Right cardiac atrium (tissue), 5 donors: ENCODE results near the gene PLET1. TPM values are rescaled to one million over a fixed set of nuclear protein-coding genes. Genes with fewer than 3 reads are reported as not detected.
A peak's percentile ranks its signal among the peaks of the same experiment; 100 is the strongest.

Experiments
- ATAC-seq, 2 donors: fragments of 200-7000 bp; cut with Tn5 transposase; one replicate each; pipeline versions ENCODE4 v1.8.0 to v1.9.1; 2020; ENCODE audit warnings: moderate library complexity in 2 of 2, mild to moderate bottlenecking in 1 of 2
- DNase-seq, 3 donors: peaks; one replicate each; pipeline ENCODE4 v3.0.0-alpha.2; 2020
- H3K27ac ChIP-seq: one replicate; pipeline ENCODE4 v1.5.1; 2013; ENCODE audit warnings: mild to moderate bottlenecking, low read length, control low read depth, moderate library complexity
- H3K27me3 ChIP-seq: one replicate; pipeline ENCODE4 v1.6.1; 2013; ENCODE audit not compliant: control insufficient read depth, insufficient read depth
- H3K4me1 ChIP-seq: one replicate; pipeline ENCODE4 v1.6.1; 2013; ENCODE audit warnings: low read length; ENCODE audit not compliant: control insufficient read depth, insufficient read depth
- H3K4me3 ChIP-seq: one replicate; pipeline ENCODE4 v1.5.1; 2013; ENCODE audit warnings: low read length, control low read depth
- H3K9me3 ChIP-seq: one replicate; pipeline ENCODE4 v1.6.1; 2013; ENCODE audit warnings: low read length; ENCODE audit not compliant: control insufficient read depth
- WGBS: extraction: QIAGEN DNeasy Blood & Tissue Kit; methylation state at CpG from one replicate; pipeline ENCODE4 v1.1.7; 2013; 5-methylcytosine and 5-hydroxymethylcytosine counted together
- intact Hi-C, 4 donors: fragments of 100-400 bp; cut with DNase I; formaldehyde crosslinking; loops; one replicate each; pipeline versions ENCODE4 v1.11.0 to v1.14.0; 2022 to 2023
- polyA plus RNA-seq: library from polyadenylated mRNA; stranded (reverse); fragments of 200-250 nt; gene quantifications from one replicate; pipeline ENCODE4 v1.2.3, GENCODE V29; 2013
- total RNA-seq, 4 donors: library from RNA; stranded (reverse); fragmentation: NEBNext Ultra II Directional; extraction: Animal tissue kit (Norgen Biotek cat#: 25700); gene quantifications; one replicate each; pipeline ENCODE4 v1.2.1, GENCODE V29; 2021
- donor health status: healthy with polysubstance abuse.
- donor health status: DM: no; HTN: yes; CAD: no.
- donor health status: DM: no; HTN: no; CAD: no.
- donor health status: DM: no; HTN: yes; CAD: no; lungs with severe emphysema.
- donor health status: DM: yes; HTN: yes; CAD: no.

Gene PLET1
- total and polyA plus RNA-seq, 5 donors, result not detected

GRCh38 chr11:112269139-112269538 is 8.5 kb upstream of the PLET1 start:
- 87% methylated on average over 6 of the region's 6 CpGs for WGBS
- no peak for ATAC-seq

GRCh38 chr11:112268406-112268805 is 7.7 kb upstream of the PLET1 start:
- no peak for ATAC-seq
- WGBS, result 95% methylated on average over 5 of the region's 5 CpGs

More at GRCh38 chr11:112269139-112269538, 8.5 kb upstream of the PLET1 start:
- DNase-seq, result no peak
- no peaks in the 10 kb centered on the region for H3K4me1 ChIP-seq
- no peak overlapping the region for H3K4me3 ChIP-seq
- H3K27ac ChIP-seq, result no peak overlapping the region
- no peaks in the 10 kb centered on the region for H3K9me3 ChIP-seq
- intact Hi-C loops, result no loop called here
- no peaks in the 10 kb centered on the region for H3K27me3 ChIP-seq

GRCh38 chr11:112267188-112267591 is 6.5 kb upstream of the PLET1 start:
- Histone ChIP-seq H3K4me1 (no peaks in the 10 kb centered on the region), H3K4me3 (no peak overlapping the region), H3K9me3 (no peaks in the 10 kb centered on the region), H3K27me3 (no peaks in the 10 kb centered on the region), H3K27ac (no peak overlapping the region)
- ATAC-seq (no peak), DNase-seq (no peak)
- intact Hi-C loops, result no loop called here
- 30% methylated on average over 5 of the region's 5 CpGs for WGBS

More at GRCh38 chr11:112268406-112268805, 7.7 kb upstream of the PLET1 start:
- Histone ChIP-seq H3K4me1 (no peaks in the 10 kb centered on the region), H3K4me3 (no peak overlapping the region), H3K27ac (no peak overlapping the region), H3K27me3 (no peaks in the 10 kb centered on the region), H3K9me3 (no peaks in the 10 kb centered on the region)
- intact Hi-C loops, result no loop called here
- DNase-seq, result no peak

- H3K27me3 ChIP-seq, result no peaks in the 10 kb centered on the region
- H3K27ac ChIP-seq, result no peak overlapping the region
- DNase-seq (no peak), ATAC-seq (no peak)
- H3K4me3 ChIP-seq, result no peak overlapping the region
- 53% methylated on average over 3 of the region's 3 CpGs for WGBS
- H3K9me3 ChIP-seq, result no peaks in the 10 kb centered on the region
- H3K4me1 ChIP-seq, result no peaks in the 10 kb centered on the region
- intact Hi-C loops, result no loop called here
These were observed 5.7 kb upstream of the PLET1 start for GRCh38 chr11:112266410-112266778.

GRCh38 chr11:112265659-112266409 is 5.2 kb upstream of the PLET1 start:
- H3K9me3 ChIP-seq, result no peaks in the 10 kb centered on the region
- H3K4me1 ChIP-seq, result no peaks in the 10 kb centered on the region
- 70% methylated on average over 11 of the region's 11 CpGs for WGBS
- H3K27ac ChIP-seq, result no peak overlapping the region
- no peak overlapping the region for H3K4me3 ChIP-seq
- DNase-seq (peak in 1 of 3 donors; percentile 49), ATAC-seq (no peak)
- H3K27me3 ChIP-seq, result no peaks in the 10 kb centered on the region
- intact Hi-C loops, result no loop called here

GRCh38 chr11:112255067-112255720 is 5.5 kb downstream of the PLET1 start:
- no peak overlapping the region for H3K27ac ChIP-seq
- no peaks in the 10 kb centered on the region for H3K27me3 ChIP-seq
- DNase-seq (no peak), ATAC-seq (peak; percentile 40 to 56)
- H3K4me1 ChIP-seq, result no peaks in the 10 kb centered on the region
- intact Hi-C loops, result no loop called here
- 45% methylated on average over 15 of the region's 15 CpGs for WGBS
- H3K9me3 ChIP-seq, result no peaks in the 10 kb centered on the region
- no peak overlapping the region for H3K4me3 ChIP-seq

- Histone ChIP-seq H3K4me1 (no peaks in the 10 kb centered on the region), H3K9me3 (no peaks in the 10 kb centered on the region), H3K4me3 (no peak overlapping the region), H3K27ac (no peak overlapping the region), H3K27me3 (no peaks in the 10 kb centered on the region)
- intact Hi-C loops, result no loop called here
- DNase-seq (no peak), ATAC-seq (no peak)
- 96% methylated on average over 3 of the region's 3 CpGs for WGBS
These were observed 6.9 kb downstream of the PLET1 start for GRCh38 chr11:112253605-112254242.

GRCh38 chr11:112249871-112250610 is 10.6 kb downstream of the PLET1 start:
- WGBS, result 77% methylated on average over 8 of the region's 8 CpGs
- no peak for ATAC-seq
- H3K27me3 ChIP-seq, result no peaks in the 10 kb centered on the region
- no peaks in the 10 kb centered on the region for H3K4me1 ChIP-seq
- no peak overlapping the region for H3K4me3 ChIP-seq
- H3K9me3 ChIP-seq, result no peaks in the 10 kb centered on the region
- intact Hi-C loops, result no loop called here
- DNase-seq, result no peak
- H3K27ac ChIP-seq, result no peak overlapping the region

- no peaks in the 10 kb centered on the region for H3K27me3 ChIP-seq
- no peak overlapping the region for H3K4me3 ChIP-seq
- DNase-seq (no peak), ATAC-seq (no peak)
- no peaks in the 10 kb centered on the region for H3K9me3 ChIP-seq
- no peak overlapping the region for H3K27ac ChIP-seq
- 93% methylated on average over 2 of the region's 2 CpGs for WGBS
- intact Hi-C loops, result no loop called here
- H3K4me1 ChIP-seq, result no peaks in the 10 kb centered on the region
These were observed 12.5 kb downstream of the PLET1 start for GRCh38 chr11:112248201-112248600.

- H3K27ac ChIP-seq, result no peak overlapping the region
- no peak for ATAC-seq
- H3K4me1 ChIP-seq, result no peaks in the 10 kb centered on the region
- no peak for DNase-seq
- H3K9me3 ChIP-seq, result no peaks in the 10 kb centered on the region
- H3K4me3 ChIP-seq, result no peak overlapping the region
- WGBS, result 67% methylated on average over 4 of the region's 4 CpGs
- intact Hi-C loops, result no loop called here
- no peaks in the 10 kb centered on the region for H3K27me3 ChIP-seq
These were observed 13.5 kb downstream of the PLET1 start for GRCh38 chr11:112247201-112247600.

- ATAC-seq, result peak in 1 of 2 donors; percentile 21
- Histone ChIP-seq H3K27me3 (no peaks in the 10 kb centered on the region), H3K9me3 (no peaks in the 10 kb centered on the region), H3K4me1 (no peaks in the 10 kb centered on the region), H3K27ac (no peak overlapping the region), H3K4me3 (no peak overlapping the region)
- WGBS, result 76% methylated on average over 3 of the region's 3 CpGs
- intact Hi-C loops, result no loop called here
- no peak for DNase-seq
These were observed 19.2 kb downstream of the PLET1 start for GRCh38 chr11:112241486-112241885.
